B cell (primary cell): ENCODE data around the gene SLC18A3. TPM values are rescaled to one million over a fixed set of nuclear protein-coding genes. Genes with fewer than 3 reads are reported as not detected.

Experiments
- ATAC-seq: fragments of 200-7000 bp; cut with Tn5 transposase; one replicate; pipeline ENCODE4 v1.10.0; 2021; ENCODE audit warnings: low read depth, mild to moderate bottlenecking, moderate number of reproducible peaks, moderate library complexity
- CTCF ChIA-PET: fragments of 350-600 bp; sonication (Branson Sonifier 250); formaldehyde crosslinking; loops from one replicate; lab custom pipeline; 2021; ENCODE audit warnings: antibody characterized with exemption, inconsistent platforms; lab: Charles Lee
- POLR2A ChIA-PET: fragments of 350-600 bp; sonication (Branson Sonifier 250); formaldehyde crosslinking; loops from one replicate; lab custom pipeline; 2021; ENCODE audit warnings: antibody characterized with exemption; lab: Charles Lee
- DNase-seq: peaks from one replicate; pipeline ENCODE4 v3.0.0; 2013
- H2AFZ ChIP-seq: 2 replicates; pipeline ENCODE4 v1.6.1; 2012; ENCODE audit warnings: mild to moderate bottlenecking, low read depth, low read length; ENCODE audit not compliant: insufficient read depth, poor library complexity, severe bottlenecking
- H3K27ac ChIP-seq, 2 donors: 1 replicate in 1 of 2; 2 replicates in 1 of 2; pipeline ENCODE4 v1.5.1; 2012 to 2013; ENCODE audit warnings: low read length in 2 of 2, mild to moderate bottlenecking in 2 of 2, moderate library complexity in 1 of 2
- H3K27me3 ChIP-seq, 4 experiments: fragments of 200-600 bp in 1 of 4; sonication (generic) in 1 of 4; replicated peaks in 1 of 4; 1 replicate in 2 of 4; 2 replicates in 2 of 4; pipeline versions ENCODE4 v1.6.1 to v1.7.0; 2013 to 2016; ENCODE audit warnings: low read length in 3 of 4, mild to moderate bottlenecking in 2 of 4, mixed read lengths in 1 of 4, moderate library complexity in 1 of 4; ENCODE audit not compliant: insufficient read depth in 4 of 4, control insufficient read depth in 3 of 4; ENCODE audit errors: control extremely low read depth in 1 of 4
- H3K36me3 ChIP-seq, 2 experiments: replicated peaks in 1 of 2; 1 replicate in 1 of 2; 2 replicates in 1 of 2; pipeline versions ENCODE4 v1.6.1 to v1.7.1; 2013; ENCODE audit warnings: low read length in 1 of 2; ENCODE audit not compliant: insufficient read depth in 2 of 2, control insufficient read depth in 1 of 2; ENCODE audit errors: control extremely low read depth in 1 of 2, extremely low read depth in 1 of 2
- H3K4me1 ChIP-seq, 2 donors: fragments of 200-600 bp in 1 of 2; sonication (generic) in 1 of 2; 1 replicate in 1 of 2; 2 replicates in 1 of 2; pipeline versions ENCODE4 v1.5.1 to v1.6.1; 2013 to 2017; ENCODE audit warnings: low read length in 2 of 2; ENCODE audit not compliant: control insufficient read depth in 2 of 2, insufficient read depth in 2 of 2
- H3K4me2 ChIP-seq: replicated peaks from 2 replicates; pipeline ENCODE3; 2012; ENCODE audit warnings: mild to moderate bottlenecking, low read depth, low read length; ENCODE audit not compliant: poor library complexity, severe bottlenecking
- H3K4me3 ChIP-seq, 5 experiments: fragments of 200-600 bp in 1 of 5; sonication (generic) in 1 of 5; 1 replicate in 3 of 5; 2 replicates in 2 of 5; pipeline versions ENCODE4 v1.5.1 to v1.7.0; 2011 to 2016; ENCODE audit warnings: low read length in 4 of 5, mild to moderate bottlenecking in 4 of 5, low read depth in 2 of 5, control low read depth in 1 of 5, moderate library complexity in 1 of 5; ENCODE audit not compliant: insufficient read depth in 1 of 5; ENCODE audit errors: control extremely low read depth in 1 of 5, extremely low read depth in 1 of 5
- H3K79me2 ChIP-seq: fragments of 200-600 bp; sonication (generic); one replicate; pipeline ENCODE4 v1.6.0; 2016; ENCODE audit warnings: low read length; ENCODE audit not compliant: control insufficient read depth, insufficient read depth
- H3K9ac ChIP-seq: fragments of 200-600 bp; sonication (generic); 2 replicates; pipeline ENCODE4 v1.6.1; 2017; ENCODE audit warnings: mild to moderate bottlenecking, low read length, moderate library complexity
- H3K9me3 ChIP-seq, 3 donors: one replicate each; pipeline versions ENCODE4 v1.6.1 to v1.7.1; 2013; ENCODE audit warnings: low read length in 2 of 3; ENCODE audit not compliant: control insufficient read depth in 2 of 3, insufficient read depth in 1 of 3; ENCODE audit errors: control extremely low read depth in 1 of 3
- H4K20me1 ChIP-seq: 2 replicates; pipeline ENCODE4 v1.6.0; 2012; ENCODE audit warnings: mild to moderate bottlenecking, low read length; ENCODE audit not compliant: insufficient read depth, control insufficient read depth, poor library complexity, severe bottlenecking
- H3K27ac Mint-ChIP-seq: one replicate; pipeline ENCODE4 v1.8.0; 2021; ENCODE audit warnings: mixed read lengths
- H3K27me3 Mint-ChIP-seq: one replicate; pipeline ENCODE4 v1.8.0; 2021; ENCODE audit warnings: mixed read lengths
- H3K4me1 Mint-ChIP-seq: one replicate; pipeline ENCODE4 v1.8.0; 2021; ENCODE audit warnings: mixed read lengths
- H3K4me3 Mint-ChIP-seq: one replicate; pipeline ENCODE4 v1.8.0; 2021; ENCODE audit warnings: mixed read lengths
- H3K9me3 Mint-ChIP-seq: one replicate; pipeline ENCODE4 v1.8.0; 2022; ENCODE audit warnings: mixed read lengths; ENCODE audit not compliant: insufficient read depth
- EZH2 ChIP-seq: IDR thresholded peaks from 2 replicates; pipeline ENCODE4 v1.6.1; 2012; ENCODE audit warnings: borderline replicate concordance, low read depth, mild to moderate bottlenecking, moderate library complexity, low read length; ENCODE audit not compliant: insufficient read depth, poor library complexity, severe bottlenecking
- WGBS: methylation state at CpG from one replicate; pipeline ENCODE4 v1.1.5; 2013; ENCODE audit warnings: missing lambda C conversion rate; ENCODE audit not compliant: insufficient coverage; 5-methylcytosine and 5-hydroxymethylcytosine counted together
- intact Hi-C: fragments of 100-400 bp; cut with micrococcal nuclease; formaldehyde crosslinking; loops from one replicate; pipeline ENCODE4 v1.10.0; 2022
- polyA plus RNA-seq: library from polyadenylated mRNA; depleted of rRNA; stranded (reverse); fragments of >200 nt; gene quantifications from 2 replicates; pipeline ENCODE4 v1.2.3, GENCODE V29; 2012
- total RNA-seq, 2 donors: library from RNA; stranded (reverse); fragments of 120-200 nt in 1 of 2; gene quantifications; 1 replicate in 1 of 2; 2 replicates in 1 of 2; pipeline versions ENCODE4 v1.2.3 to v1.2.4, GENCODE V29; 2013 to 2022
- TF ChIP-seq, protein P1 (sequence below): fragments of 200-600 bp; IDR thresholded peaks from one replicate; pipeline ENCODE4 v1.8.0; 2022; ENCODE audit warnings: antibody characterized with exemption, mild to moderate bottlenecking

SLC18A3 gene
- total and polyA plus RNA-seq, 2 donors (not counting 1 experiment from before 2014, with no cell fraction given), result not detected

DNA sequence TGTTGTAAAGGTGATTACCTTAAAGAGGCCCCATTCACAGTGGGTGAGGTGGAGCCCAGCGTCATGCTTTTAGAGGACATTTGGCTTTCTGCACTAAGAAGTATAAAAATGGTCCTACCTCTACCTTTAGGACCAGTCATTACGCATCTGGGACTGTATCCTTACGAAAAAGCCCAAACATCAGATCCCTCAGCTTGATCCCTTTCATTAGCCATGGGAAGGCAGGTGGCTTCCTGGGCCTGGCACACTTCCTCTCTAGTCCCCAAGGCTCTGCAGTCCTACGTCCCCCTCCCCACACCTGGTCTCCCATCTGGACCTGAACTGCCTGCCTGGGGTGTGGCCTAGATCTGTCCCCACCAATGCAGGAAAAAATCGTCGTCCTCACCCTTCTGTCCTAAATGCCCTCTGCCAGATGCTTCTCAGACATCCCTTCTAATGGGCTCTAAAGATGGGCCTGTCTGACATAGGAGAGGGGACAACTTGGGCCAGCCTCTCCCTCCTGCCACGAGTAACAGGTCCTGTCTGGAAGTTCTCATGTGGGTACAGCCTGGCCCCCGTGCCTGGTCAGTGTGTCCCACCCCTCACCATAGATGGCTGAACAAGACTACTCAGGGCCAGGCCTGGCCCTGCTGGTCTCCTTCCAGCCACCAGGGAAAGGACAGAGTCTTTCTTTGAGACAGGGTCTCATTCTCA lies 11.8 kb upstream of the SLC18A3 start:
- Mint-ChIP-seq H3K4me3 (no peak overlapping the region), H3K4me1 (peaks cover under 1% of the 10 kb centered on the region), H3K9me3 (no peaks in the 10 kb centered on the region), H3K27ac (no peak overlapping the region), H3K27me3 (peaks cover 38% of the 10 kb centered on the region)
- ATAC-seq (no peak), DNase-seq (no peak)
- Histone ChIP-seq H2AFZ (no peak overlapping the region), H3K79me2 (no peaks in the 10 kb centered on the region), H3K9ac (no peak overlapping the region), H3K9me3 (no peaks in the 10 kb centered on the region), H3K36me3 (no peaks in the 10 kb centered on the region), H3K4me1 (no peaks in the 10 kb centered on the region), H3K4me3 (no peak overlapping the region), H3K27me3 (peaks cover 0 to 3% (median 0%) of the 10 kb centered on the region in 4 experiments), H3K27ac (no peak overlapping the region), H3K4me2 (no peak overlapping the region), H4K20me1 (no peaks in the 10 kb centered on the region)
- POLR2A ChIA-PET, result no interaction called here
- CTCF ChIA-PET, result no interaction called here
- WGBS, result 81% methylated on average over 5 of the region's 8 CpGs
- TF ChIP-seq EZH2, result no peak
- TF ChIP-seq, protein P1, sequence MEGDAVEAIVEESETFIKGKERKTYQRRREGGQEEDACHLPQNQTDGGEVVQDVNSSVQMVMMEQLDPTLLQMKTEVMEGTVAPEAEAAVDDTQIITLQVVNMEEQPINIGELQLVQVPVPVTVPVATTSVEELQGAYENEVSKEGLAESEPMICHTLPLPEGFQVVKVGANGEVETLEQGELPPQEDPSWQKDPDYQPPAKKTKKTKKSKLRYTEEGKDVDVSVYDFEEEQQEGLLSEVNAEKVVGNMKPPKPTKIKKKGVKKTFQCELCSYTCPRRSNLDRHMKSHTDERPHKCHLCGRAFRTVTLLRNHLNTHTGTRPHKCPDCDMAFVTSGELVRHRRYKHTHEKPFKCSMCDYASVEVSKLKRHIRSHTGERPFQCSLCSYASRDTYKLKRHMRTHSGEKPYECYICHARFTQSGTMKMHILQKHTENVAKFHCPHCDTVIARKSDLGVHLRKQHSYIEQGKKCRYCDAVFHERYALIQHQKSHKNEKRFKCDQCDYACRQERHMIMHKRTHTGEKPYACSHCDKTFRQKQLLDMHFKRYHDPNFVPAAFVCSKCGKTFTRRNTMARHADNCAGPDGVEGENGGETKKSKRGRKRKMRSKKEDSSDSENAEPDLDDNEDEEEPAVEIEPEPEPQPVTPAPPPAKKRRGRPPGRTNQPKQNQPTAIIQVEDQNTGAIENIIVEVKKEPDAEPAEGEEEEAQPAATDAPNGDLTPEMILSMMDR, result no peak
- intact Hi-C loops, result no loop called here

DNA sequence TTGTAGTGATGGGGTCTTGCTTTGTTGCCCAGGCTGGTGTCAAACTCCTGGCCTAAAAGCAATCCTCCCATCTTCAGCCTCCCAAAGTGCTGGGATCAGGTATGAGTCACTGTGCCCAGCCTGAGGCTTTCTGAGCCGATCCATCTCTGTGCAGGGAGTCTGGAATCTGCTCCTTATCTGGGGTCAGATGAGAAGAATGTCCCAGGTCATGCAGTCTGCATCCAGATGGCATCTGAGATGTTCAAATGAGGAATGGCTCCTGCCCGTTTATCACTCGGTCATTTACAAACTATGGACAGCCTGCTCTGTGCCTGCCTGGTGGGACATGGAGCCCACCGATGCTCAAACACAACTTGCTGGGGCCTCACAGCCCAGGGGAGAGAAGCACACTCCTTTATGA lies 11.1 kb upstream of the SLC18A3 start:
- H3K9me3 ChIP-seq, result no peaks in the 10 kb centered on the region
- H3K4me2 ChIP-seq, result no peak overlapping the region
- Mint-ChIP-seq H3K9me3 (no peaks in the 10 kb centered on the region), H3K27me3 (peaks cover 44% of the 10 kb centered on the region), H3K4me1 (no peaks in the 10 kb centered on the region), H3K27ac (no peak overlapping the region), H3K4me3 (no peak overlapping the region)
- POLR2A ChIA-PET, result no interaction called here
- H3K4me1 ChIP-seq, result no peaks in the 10 kb centered on the region
- peaks cover 0 to 3% (median 1%) of the 10 kb centered on the region in 4 experiments for H3K27me3 ChIP-seq
- no peaks in the 10 kb centered on the region for H3K36me3 ChIP-seq
- 98% methylated on average over 4 of the region's 4 CpGs for WGBS
- CTCF ChIA-PET, result no interaction called here
- no peaks in the 10 kb centered on the region for H4K20me1 ChIP-seq
- H3K4me3 ChIP-seq, result no peak overlapping the region
- TF ChIP-seq, protein P1, result no peak
- no peak for TF ChIP-seq EZH2
- ATAC-seq (no peak), DNase-seq (no peak)
- H3K79me2 ChIP-seq, result no peaks in the 10 kb centered on the region
- H3K9ac ChIP-seq, result no peak overlapping the region
- no peak overlapping the region for H2AFZ ChIP-seq
- no peak overlapping the region for H3K27ac ChIP-seq
- intact Hi-C loops, result no loop called here
